A549 treated with CORT108297 at 1 μM for 4 hours (cell line): ENCODE results near the gene CTRL. TPM values are rescaled to one million over a fixed set of nuclear protein-coding genes. Genes with fewer than 3 reads are reported as not detected.

ENCODE experiments used
- total RNA-seq: library from RNA; stranded (reverse); fragments of 200-300 nt; extraction: Qiagen RNA extraction; gene quantifications from 5 replicates; pipeline ENCODE4 v1.2.3, GENCODE V29; 2022

The CTRL gene
- total RNA-seq: 1.2 to 2.7 TPM (median 1.6 TPM) in 5 replicates

DNA sequence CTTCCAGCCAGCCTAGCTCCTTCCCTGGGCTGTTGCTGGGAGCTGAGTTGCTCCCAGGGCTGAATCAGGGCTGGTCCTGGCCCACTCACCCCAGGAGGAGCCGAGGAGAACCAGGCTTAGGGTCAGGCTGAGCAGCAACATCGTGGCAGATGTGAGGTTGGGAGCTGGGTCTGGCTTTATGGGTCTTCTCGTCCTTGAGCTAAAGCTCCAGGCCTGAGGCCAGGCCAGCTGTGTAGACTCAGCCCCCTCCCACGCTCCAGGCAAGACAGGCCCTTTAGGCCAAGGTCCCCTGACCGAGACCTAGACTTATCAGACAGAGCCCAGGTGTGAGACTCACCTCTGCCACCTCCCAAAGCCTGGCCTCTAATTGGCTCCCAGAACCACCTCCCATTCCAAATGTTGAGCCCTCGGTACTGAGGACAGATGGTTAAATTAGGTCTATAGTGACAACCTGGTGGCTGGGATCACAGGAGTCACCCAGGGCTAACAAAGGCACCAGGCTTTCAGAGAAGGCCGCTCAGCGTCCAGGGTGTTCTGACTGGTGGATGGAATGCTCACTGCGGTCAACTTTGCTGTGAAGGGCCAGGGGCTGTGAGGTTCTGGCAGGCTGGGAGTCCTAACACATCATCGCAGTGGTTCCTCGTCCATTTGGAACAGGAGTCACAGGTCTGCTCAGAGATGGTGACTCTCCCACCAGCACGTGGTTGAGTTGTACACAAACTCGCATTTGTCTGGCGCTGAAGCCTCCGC is at the start of gene CTRL:
Gene CTRL (minus strand): TSS at position 151 of the 750 bp plus-strand sequence. CDS start 10 bp downstream, at position 141.

DNA sequence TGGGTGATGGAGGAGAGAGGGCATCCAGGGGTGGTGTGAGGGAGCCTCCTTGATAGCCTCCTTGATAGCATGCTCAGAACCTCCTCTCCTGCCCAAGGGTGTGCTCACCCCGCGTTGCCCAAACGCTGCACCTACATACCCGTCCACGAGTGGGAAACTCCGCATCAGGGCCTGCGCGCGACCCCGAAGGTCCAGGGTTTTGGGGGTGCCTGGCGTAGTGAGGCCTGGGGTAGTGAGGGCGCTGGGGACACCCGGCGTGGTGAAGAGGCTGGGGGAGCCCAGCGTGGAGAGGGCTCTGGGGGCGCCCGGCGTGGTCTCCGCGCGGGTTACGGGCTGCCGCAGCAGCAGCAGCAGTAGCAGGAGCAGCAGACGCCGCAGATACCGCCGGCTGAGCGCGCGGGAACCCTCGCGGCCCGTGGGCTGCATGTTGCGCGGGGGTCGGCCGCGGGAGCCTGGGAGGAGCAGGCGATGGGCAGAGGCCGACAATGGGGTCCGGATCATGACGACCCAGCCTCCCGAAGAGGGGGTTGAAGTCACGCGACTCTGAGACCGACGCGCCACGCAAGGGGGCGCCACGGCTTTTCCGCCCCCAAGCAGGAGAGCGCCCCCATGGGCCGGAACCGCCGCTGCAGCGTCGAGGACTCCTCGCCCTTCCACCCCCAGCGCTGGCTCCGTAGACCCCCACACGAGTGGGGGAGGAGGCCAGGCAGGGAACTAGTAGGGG is 48.5 kb upstream of the CTRL start, which contains the start of gene DPEP3:
Gene DPEP3 (minus strand): TSS at position 545 of the 724 bp plus-strand sequence. CDS start 119 bp downstream, at position 426.

DNA sequence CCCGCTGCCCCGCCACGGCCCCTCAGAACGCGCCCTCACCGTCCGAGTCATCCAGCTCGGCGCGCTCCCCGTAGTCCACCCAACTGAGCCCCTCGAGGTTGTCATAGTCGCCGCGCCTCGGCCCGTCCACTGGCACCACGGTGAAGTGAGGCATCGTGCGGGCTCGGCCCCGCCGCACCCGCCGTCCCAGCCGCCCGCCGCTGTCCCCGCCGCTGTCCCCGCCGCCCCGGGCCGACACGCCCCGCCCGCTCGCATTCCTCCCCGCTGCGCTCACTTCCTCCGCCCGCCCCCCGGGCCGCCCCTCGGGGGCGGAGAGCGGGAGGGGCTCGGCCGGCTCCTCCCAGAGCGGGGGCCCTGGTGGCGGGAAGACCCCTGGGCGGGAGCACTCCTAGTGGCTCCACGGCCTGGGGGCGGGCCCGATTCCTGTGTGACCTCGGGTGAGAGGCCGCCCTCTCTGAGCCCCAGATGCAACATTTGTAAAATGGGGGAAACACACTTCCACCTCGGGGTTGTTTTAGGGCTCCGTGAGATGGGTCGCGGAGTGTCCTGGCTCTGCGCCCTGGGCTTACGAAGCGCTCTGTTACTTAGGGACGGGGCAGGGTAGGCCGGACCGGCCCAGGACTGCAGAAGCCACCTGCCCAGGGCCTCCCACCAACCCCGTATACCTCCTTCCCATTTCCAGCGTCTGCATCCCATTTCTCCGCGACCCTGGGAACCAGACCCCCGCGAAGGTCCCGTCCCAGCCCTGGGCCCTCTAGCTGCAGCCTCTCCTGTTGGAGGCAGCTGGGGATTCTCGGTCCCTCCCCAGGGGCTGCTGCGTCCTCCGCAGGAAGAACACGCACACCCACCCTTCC is 37.0 kb upstream of the CTRL start, which contains the start of gene SLC12A4:
Gene SLC12A4 (minus strand): TSS at position 238 of the 854 bp plus-strand sequence. CDS start 84 bp downstream, at position 154.

DNA sequence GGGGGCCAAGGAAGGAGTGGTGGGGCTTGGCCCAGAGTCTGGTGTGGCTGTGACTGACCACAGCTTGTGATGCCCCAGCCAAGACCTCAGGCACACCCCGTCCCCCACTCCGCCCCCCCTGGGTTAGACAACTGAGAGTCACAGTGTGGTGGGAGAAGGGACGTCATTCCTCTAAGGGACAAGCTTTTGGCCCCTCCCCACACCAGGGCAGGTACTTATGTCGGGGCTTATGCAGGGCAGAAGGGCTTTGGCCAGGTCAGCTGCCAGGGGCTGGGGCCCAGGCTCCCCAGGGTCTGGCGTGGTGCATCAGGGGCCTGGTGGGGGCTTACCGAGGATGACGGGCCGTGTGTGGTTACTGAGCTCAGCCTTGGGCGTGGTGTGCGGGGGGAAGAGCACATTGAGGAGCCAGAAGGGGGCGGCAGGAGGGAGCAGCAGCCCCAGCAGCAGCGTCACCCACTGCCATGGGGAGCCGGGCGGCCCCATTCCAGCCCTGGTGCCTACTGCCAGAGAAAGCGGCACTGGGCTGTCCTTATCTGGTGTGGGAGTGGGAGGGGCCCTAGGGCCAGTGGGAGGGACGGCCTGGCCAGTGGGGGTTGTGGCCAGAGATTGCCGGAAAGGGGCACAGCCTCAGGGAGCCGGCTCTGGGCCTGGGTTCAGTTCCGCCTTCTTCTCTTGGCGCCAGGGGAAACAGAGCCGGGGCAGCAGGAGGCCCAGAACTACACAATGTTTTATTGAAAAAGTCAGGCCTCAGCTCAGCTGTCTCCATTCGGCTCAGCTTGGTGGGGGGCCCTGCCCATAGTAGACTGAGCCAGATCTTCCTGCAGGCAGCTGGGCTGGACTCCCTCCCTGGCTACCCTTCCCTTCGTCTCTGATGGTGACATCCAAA is 12.2 kb upstream of the CTRL start, which contains the start of gene LCAT:
Gene LCAT (minus strand): TSS at position 502 of the 886 bp plus-strand sequence. CDS start 19 bp downstream, at position 483.

DNA sequence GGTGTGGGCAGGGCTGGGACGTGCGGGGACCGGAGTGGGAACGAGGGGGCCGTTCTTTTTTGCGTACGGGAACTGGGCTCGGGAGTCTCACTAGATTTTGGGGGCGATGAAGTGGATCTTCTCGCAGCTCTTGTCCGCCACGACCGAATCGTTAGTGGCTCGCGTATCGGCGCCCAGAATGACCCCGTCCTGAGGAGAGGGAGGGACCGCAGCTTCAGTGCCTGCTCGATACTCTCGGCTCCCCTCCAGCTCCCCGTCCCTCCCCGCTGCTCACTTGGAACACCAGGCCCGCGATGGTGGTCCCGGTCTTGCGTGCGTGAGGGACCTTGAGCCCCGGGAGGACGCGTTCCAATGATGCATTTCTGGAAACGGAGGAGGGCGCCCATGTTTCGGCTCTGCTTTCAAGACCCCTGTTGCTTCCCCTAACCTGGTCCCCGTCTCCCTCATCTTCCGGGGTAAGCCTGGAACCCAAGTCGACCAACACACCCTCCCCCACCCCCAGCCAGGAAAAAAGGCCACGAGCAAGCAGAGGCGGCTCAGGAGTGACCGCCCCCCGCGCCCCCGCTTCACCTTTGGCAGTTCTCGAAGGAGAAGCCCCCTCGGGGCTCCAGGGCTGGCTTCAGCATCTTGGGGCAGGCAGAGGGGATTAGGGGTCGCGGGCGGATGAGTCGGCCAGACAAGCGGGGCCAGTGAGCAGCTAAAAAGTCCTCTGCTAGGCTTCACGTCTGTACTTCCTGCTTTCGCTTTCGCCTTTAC is 4.6 kb upstream of the CTRL start, which contains the start of gene PSMB10:
Gene PSMB10 (minus strand): TSS at position 727 of the 756 bp plus-strand sequence. CDS start 101 bp downstream, at position 626.

DNA sequence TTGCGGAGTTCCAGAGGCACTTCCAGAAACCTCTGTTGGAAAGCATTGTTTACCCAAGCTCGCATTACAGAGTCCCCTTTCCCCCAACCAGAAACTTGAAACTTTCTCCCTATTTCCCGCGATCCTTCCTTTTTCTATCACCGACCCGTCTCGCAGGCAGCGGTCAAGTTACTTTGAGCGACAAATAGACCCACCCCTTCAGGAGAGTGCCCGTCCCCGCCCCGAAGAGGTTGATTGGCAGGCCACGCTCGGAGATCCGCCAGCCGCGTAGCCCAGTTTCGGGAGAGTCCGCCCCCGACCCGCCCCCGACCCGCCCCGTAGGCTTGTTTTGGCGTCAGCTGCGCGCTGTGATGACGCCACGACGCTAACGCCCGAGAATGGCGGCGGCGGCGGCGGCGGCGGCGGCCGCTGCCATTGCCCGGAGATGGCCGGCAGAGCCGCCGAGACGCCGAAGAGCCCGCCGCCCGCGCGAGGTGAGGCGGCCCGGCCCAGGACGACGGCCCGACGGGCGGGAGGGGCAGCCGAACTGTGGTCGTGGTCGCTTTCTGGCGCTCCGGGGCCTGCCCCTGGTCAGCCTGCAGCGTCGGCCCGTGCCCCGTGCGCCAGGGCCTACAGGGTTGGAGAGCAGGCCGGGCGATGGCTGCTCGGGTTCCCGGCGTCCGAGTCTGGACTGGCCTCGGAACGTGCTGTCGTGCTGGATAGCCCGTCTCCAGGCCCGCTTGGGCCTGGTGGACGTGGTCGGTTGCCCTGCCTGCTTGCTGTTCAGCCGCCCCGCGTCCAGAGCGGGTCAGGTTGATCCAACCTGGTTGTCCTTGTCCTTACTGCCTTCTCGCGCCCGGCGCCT is 38.5 kb downstream of the CTRL start, which contains the start of gene PSKH1:
Gene PSKH1 (plus strand): TSS at position 356 of the 844 bp plus-strand sequence. CDS start 15,496 bp downstream, outside the sequence.

DNA sequence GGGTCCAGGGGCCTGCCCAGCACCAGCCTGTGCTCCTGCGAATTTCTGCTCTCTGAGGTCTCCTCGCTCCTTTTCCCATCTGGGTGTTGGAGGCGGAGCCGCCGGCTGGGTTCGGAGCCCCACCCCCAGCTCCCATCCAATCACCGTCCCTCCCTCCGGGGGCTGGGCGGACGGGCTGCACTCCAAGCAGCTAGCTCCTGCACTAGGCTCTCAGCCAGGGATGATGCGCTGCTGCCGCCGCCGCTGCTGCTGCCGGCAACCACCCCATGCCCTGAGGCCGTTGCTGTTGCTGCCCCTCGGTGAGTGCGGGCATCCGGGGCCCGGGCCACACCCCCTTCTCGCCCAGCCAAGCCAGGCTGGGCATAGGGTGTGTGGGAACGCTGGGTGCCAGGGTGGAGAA is 47.0 kb downstream of the CTRL start, which contains the start of gene NRN1L:
Gene NRN1L (plus strand): TSS at position 202 of the 400 bp plus-strand sequence. CDS start 19 bp downstream, at position 221.

Other genes starting within 250 kb of the CTRL start
- 16.2 to 17.8 TPM (median 16.9 TPM) in 5 replicates for gene GFOD2, start 212.5 kb downstream of the CTRL start, total RNA-seq
- 8.3 to 10.2 TPM (median 9.6 TPM) in 5 replicates for gene RANBP10, start 125.3 kb downstream of the CTRL start, total RNA-seq
- gene TSNAXIP1, start 125.0 kb downstream of the CTRL start, total RNA-seq: 0.40 to 0.83 TPM (median 0.61 TPM) in 5 replicates
- 26.4 to 43.9 TPM (median 41.9 TPM) in 5 replicates for gene THAP11, start 89.5 kb downstream of the CTRL start, total RNA-seq
- gene NUTF2, start 84.9 kb downstream of the CTRL start, total RNA-seq: 226 to 250 TPM (median 240 TPM) in 5 replicates
- 25.7 to 33.9 TPM (median 29.4 TPM) in 5 replicates for gene CENPT, start 84.2 kb downstream of the CTRL start, total RNA-seq
- gene EDC4, start 58.8 kb downstream of the CTRL start, total RNA-seq: 42.6 to 67.0 TPM (median 63.9 TPM) in 5 replicates
- 0.14 to 0.32 TPM (median 0.27 TPM) in 4 of 5 replicates, not detected in the other for gene NRN1L, start 47.0 kb downstream of the CTRL start, total RNA-seq
- gene PSKH1, start 38.6 kb downstream of the CTRL start, total RNA-seq: 11.0 to 19.4 TPM (median 16.2 TPM) in 5 replicates
- gene PSMB10, start 5.0 kb upstream of the CTRL start, total RNA-seq: 36.5 to 61.0 TPM (median 54.1 TPM) in 5 replicates
- 6.5 to 12.5 TPM (median 11.5 TPM) in 5 replicates for gene LCAT, start 12.3 kb upstream of the CTRL start, total RNA-seq
- gene SLC12A4, start 36.8 kb upstream of the CTRL start, total RNA-seq: 23.7 to 35.7 TPM (median 32.6 TPM) in 5 replicates
- not detected in 5 replicates for gene DPEP3, start 48.6 kb upstream of the CTRL start, total RNA-seq
- gene DPEP2, start 67.6 kb upstream of the CTRL start, total RNA-seq: not detected in 5 replicates
- not detected in 5 replicates for gene DPEP2NB, start 84.0 kb upstream of the CTRL start, total RNA-seq
- 17.0 to 20.9 TPM (median 20.2 TPM) in 5 replicates for gene DDX28, start 91.4 kb upstream of the CTRL start, total RNA-seq
- 16.2 to 19.8 TPM (median 17.6 TPM) in 5 replicates for gene DUS2, start 91.4 kb upstream of the CTRL start, total RNA-seq
- 14.5 to 15.4 TPM (median 14.9 TPM) in 5 replicates for gene NFATC3, start 153.5 kb upstream of the CTRL start, total RNA-seq